ENCODE measurements around the gene LHB.
"Not testable (repeated sequence)": the region's sequence is repeated elsewhere in the genome, so short reads cannot be mapped to it uniquely, and the experiment has no call there.

The LHB gene

DNA sequence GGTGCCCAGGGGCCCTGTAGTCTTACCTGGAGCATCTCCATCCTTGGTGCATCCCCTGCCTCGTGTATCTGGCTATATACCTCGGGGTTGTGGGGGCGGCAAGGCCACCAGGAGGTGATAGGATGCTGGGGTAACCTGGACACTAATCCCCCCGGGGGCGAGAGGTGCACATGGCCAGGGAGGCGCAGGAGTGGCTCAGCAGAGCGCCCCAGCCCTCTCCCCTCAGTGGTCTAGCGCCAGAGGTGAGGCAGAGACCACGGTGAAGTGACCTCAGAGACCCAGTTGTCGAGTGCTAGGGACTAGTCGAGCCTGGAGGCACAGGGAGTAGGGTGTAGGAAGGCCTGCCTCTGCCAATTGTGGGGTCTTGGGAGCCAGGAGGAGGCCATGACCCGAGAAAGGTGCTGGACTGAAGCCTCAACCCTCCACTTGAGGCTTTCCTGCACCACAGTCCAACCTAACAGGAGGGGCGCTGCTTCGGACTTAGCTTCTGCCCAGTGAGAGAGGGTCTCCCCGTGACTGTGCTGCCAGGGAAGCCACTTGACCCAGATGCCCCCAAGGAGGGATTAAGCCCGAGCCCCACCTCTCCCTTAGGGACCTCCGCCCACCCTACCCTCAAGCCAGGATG, at the start of gene LHB:
Gene LHB (minus strand): TSS at position 51 of the 625 bp plus-strand sequence. CDS start 10 bp downstream, at position 41.
- Mint-ChIP-seq H3K4me1 (peaks cover 12% of the 10 kb centered on the region), H3K27me3 (no peaks in the 10 kb centered on the region), H3K9me3 (no peaks in the 10 kb centered on the region), H3K27ac (no peak within 1 kb of the TSS), H3K4me3 (peak within 1 kb of the TSS; percentile 51), H3K36me3 (peaks cover 4% of the 10 kb centered on the region)

DNA sequence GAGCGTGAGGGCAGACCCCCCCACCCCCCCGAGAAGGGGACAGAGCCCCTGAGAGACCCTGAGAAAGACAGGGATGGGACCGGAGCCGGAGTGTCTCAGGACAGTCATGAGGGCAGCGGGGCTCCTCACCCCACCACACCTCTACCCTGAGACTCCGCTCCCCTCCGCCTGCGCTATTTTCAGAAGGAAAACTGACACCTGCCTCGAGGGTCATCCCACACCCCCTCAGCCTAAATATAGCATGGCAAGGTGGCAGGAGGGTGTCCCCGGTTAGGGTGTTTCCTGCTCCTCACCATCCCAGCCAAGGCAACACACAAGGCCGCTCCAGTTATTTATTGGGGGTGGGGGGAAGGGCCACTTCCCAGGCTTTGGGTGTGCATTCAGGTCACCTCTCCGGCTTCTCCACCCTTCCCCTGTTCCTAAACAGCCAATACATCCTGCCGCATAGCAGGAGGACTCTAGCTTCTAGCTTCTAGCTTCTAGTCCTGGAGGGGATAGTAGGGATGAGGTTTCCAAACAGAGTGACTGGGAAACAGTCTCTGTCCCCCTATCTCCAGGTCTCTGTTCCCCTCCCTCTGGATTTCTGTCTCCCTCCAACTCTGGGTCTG, 49.1 kb upstream of the LHB start:
- peaks cover 25% of the 10 kb centered on the region for H3K27me3 Mint-ChIP-seq
- H3K4me1 Mint-ChIP-seq, result no peaks in the 10 kb centered on the region
- peak overlapping the region; percentile 7 for H3K4me3 Mint-ChIP-seq
- peaks cover 8% of the 10 kb centered on the region for H3K36me3 Mint-ChIP-seq
- H3K9me3 Mint-ChIP-seq, result no peaks in the 10 kb centered on the region
- no peak overlapping the region for H3K27ac Mint-ChIP-seq

DNA sequence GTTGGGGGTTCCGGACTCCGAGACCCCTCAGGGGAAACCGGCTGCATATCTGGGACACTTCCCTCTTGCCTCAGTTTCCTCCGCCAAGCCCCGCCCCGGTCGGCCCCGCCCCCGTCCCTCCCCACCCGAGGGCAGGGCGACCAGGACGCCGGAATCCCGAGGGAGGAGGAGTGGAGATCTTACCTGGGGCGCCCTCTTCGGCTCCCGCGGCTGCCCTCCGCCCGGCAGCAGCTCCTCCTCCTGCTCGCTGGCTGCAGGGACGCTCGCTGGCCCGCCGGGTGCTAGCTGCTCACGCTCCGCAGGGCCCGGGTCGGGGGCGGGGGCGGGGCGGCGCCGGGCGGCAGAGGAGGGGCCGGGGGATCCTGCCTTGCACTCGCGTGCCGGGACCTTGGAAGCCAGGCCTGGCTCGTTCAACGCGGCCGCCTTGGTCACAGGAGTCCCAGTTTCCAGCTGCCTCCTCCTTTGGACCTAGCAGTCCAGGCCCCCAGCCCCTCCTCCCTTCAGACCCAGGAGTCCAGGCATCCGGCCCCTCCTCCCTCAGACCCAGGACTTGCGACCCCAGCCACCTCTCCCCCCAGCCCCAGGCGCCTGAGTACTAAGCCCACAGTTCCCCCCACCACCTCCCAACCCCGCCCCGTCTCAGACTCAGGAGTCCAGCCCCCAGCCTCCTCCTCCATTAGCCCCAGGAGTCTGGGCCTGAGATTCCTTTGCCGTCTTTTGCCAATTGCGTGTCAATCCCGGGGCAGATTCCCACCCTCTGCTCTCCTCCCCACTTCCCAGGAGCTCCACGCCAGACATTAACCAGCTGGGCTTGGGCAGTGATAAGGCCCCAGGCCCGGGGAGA, 48.1 kb upstream of the LHB start, which contains the start of gene NTF4:
Gene NTF4 (minus strand): TSS at position 51 of the 844 bp plus-strand sequence. CDS start 2,821 bp downstream, outside the sequence.
- Mint-ChIP-seq H3K4me3 (no peak within 1 kb of the TSS), H3K4me1 (no peaks in the 10 kb centered on the region), H3K36me3 (peaks cover 4% of the 10 kb centered on the region), H3K27me3 (peaks cover 25% of the 10 kb centered on the region), H3K27ac (no peak within 1 kb of the TSS), H3K9me3 (no peaks in the 10 kb centered on the region)

DNA sequence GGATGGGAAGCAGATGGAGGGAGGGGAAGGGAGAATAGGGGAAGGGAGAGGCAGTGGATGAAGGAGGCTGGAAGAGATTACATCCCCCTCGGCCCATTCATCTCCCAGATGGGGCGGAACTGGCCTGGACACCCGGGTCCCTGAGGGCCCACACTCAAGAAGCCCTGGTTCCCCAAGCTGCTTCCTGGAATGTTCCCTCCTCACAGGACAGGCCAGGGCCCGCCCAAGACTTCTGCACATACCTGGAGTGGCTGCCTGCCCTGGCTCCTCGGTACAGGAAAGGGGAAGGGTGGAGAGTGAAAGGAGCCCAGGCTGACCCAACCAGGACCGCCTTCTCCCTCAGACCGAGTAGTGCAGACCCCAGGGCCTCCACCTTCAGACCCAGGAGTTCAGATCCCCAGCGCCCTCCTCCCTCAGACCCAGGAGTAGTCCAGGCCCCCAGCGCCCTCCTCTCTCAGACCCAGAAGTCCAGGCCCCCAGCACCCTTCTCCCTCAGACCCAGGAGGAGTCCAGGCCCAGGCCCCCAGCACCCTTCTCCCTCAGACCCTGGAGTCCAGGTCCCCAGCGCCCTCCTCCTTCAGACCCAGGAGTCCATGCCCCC, 47.2 kb upstream of the LHB start:
- no peaks in the 10 kb centered on the region for H3K36me3 Mint-ChIP-seq
- H3K27ac Mint-ChIP-seq, result no peak overlapping the region
- no peaks in the 10 kb centered on the region for H3K4me1 Mint-ChIP-seq
- H3K9me3 Mint-ChIP-seq, result no peaks in the 10 kb centered on the region
- H3K27me3 Mint-ChIP-seq, result peaks cover 22% of the 10 kb centered on the region
- H3K4me3 Mint-ChIP-seq, result no peak overlapping the region

DNA sequence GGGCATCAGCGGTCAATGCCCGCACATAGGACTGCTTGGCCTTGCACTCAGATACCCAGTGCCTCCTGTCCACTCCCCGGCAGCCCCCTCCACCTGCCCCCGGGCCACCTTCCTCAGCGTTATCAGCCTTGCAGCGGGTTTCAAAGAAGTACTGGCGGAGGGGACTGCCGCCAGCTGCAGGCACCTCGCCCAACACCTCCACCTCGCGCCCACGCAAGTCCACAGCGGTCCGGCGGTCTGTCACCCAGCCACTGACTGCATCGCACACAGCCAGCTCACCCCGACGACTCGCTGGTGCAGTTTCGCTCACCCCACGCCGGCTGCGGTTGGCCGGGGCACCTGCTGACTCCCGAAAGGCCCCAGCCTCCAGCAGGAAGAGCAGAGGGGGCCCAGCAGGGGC, 44.6 kb upstream of the LHB start:
- Mint-ChIP-seq H3K4me3 (no peak overlapping the region), H3K36me3 (no peaks in the 10 kb centered on the region), H3K27me3 (peaks cover 25% of the 10 kb centered on the region), H3K27ac (no peak overlapping the region), H3K9me3 (no peaks in the 10 kb centered on the region), H3K4me1 (peaks cover 15% of the 10 kb centered on the region)

DNA sequence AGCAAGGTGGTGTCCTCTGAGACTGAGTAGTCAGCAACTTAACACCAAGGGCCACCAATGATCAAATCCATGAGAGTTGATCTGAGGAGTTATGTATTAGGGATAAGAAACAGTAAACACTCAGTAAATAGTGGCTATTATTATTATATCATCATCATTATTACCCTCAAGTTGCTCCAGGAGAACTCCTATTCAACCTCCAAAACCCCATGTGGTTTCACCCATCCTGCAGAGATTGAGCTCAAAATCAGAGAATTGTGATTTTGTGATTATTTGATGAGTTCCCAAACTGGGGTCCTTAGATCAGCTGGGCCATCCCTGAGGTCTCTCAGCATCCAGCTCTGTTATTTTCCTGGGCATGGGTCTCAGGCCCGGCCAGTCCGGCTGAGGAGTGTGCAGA, 44.1 kb upstream of the LHB start:
- H3K4me1 Mint-ChIP-seq, result peaks cover 15% of the 10 kb centered on the region
- H3K27me3 Mint-ChIP-seq, result peaks cover 23% of the 10 kb centered on the region
- H3K36me3 Mint-ChIP-seq, result no peaks in the 10 kb centered on the region
- no peaks in the 10 kb centered on the region for H3K9me3 Mint-ChIP-seq
- no peak overlapping the region for H3K27ac Mint-ChIP-seq
- no peak overlapping the region for H3K4me3 Mint-ChIP-seq

DNA sequence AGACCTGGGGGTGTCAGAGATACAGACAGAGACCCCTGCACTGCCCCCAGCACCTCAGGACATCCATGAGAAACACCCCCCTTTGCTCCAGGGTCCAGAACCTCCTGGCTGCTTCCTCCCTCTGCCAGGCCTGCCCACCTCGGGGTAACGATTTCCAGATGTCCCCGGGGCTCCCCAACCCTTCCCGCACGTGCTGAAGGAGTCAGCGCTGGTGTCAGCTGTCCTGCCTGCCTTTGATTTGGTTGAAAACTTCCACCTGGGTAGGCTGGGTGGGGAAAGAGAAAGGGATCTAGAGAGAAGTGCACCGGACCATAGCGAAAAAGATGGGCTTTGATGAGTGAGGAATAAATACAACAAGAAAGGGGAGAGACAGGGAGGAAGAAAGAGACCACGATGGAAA, 42.2 kb upstream of the LHB start:
- Mint-ChIP-seq H3K27ac (peak overlapping the region; percentile 14), H3K27me3 (peaks cover 17% of the 10 kb centered on the region), H3K4me1 (peaks cover 15% of the 10 kb centered on the region), H3K4me3 (no peak overlapping the region), H3K36me3 (no peaks in the 10 kb centered on the region), H3K9me3 (no peaks in the 10 kb centered on the region)

DNA sequence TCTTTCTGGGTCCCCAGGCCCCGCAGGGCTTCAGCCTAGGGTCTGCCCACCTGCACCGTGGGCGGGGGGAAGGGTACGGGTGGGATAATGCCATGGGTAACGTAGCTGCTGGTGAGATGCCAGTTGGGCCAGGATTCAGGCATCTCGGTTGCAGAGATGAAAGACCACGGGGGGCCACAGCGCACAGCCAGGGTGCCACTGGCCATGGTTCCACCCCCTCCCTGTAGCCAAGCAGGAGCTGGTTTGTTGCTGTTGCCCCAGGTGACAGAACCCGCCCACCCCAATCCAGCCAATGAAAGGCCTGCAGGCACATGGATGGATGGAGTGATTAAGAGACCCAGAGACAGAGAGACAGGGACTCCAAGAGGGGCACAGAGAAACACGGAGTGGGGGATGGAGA, 41.7 kb upstream of the LHB start:
- Mint-ChIP-seq H3K4me1 (peaks cover 15% of the 10 kb centered on the region), H3K4me3 (peak overlapping the region; percentile 87), H3K36me3 (no peaks in the 10 kb centered on the region), H3K27ac (no peak overlapping the region), H3K9me3 (no peaks in the 10 kb centered on the region), H3K27me3 (peaks cover 17% of the 10 kb centered on the region)

DNA sequence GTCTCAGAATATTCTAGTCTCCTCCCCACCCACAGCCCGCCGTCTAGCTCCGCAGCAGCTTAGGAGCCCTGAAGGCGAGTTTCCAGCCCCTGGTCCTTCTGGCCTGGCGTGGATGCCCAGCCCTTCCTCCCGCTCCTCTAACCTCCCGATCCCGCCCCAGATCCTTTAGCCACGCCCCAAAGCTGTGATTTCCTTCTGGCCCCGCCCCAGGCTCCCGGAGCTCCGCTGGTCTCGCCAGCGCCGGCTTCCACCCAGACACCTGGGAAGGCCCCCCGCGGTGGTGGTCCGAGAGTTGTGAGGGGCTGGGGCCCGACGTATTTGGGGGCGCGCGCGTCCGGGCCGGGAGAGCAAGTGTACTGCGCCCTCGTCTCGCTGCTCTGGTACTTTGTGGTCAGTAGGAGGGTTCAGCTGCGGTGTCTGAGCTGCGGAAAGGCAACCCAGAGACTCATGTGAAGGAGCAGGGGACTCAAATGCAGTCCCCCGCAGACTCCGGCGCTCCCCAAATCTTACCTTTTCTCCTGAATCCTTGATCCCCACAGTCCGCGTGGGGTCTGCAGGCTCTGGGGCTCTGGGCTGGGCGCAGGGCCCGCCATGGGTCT, 40.8 kb upstream of the LHB start, which contains the start of gene CGB7:
Gene CGB7 (minus strand): TSS at position 114 of the 599 bp plus-strand sequence. CDS start 2,374 bp downstream, outside the sequence.
- peaks cover 15% of the 10 kb centered on the region for H3K4me1 Mint-ChIP-seq
- peaks cover 17% of the 10 kb centered on the region for H3K27me3 Mint-ChIP-seq
- no peaks in the 10 kb centered on the region for H3K9me3 Mint-ChIP-seq
- no peak within 1 kb of the TSS for H3K27ac Mint-ChIP-seq
- H3K4me3 Mint-ChIP-seq, result peak within 1 kb of the TSS; percentile 87
- H3K36me3 Mint-ChIP-seq, result no peaks in the 10 kb centered on the region

DNA sequence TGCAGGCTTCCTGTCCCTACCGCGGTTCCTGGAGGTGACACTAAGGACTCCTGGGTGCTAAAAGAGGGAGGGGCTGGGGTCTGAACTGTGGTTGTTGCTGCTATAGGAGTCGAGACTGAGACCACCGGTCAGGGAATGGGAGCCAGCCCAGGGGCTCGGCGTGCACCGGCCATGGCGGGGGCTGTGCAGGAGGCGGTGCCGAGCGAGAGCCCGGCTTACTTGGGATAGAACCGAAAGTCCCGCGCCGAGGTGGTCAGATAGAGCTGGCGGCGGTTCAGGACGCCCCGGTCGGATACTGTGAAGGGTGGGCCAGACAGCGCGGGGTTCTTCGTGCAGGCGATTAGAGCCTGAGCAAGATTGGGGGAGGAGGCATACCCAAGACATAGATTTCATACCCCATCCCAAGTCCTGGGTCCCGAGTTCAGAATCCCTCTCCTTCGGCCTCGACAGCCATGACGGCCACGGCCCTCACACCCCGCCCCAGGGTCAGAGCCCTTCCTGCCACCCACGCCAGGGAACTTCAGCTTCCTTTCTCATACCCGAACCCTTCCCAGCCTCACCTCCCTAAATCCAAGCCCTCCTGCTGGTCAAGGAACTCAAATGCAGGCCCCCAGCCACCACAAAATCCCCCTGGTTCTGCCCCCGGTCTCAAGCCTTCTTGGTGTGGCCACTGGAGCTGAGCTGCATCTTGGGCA, 40.2 kb upstream of the LHB start:
- H3K27ac Mint-ChIP-seq, result not testable (repeated sequence)
- H3K27me3 Mint-ChIP-seq, result peaks cover 17% of the 10 kb centered on the region

DNA sequence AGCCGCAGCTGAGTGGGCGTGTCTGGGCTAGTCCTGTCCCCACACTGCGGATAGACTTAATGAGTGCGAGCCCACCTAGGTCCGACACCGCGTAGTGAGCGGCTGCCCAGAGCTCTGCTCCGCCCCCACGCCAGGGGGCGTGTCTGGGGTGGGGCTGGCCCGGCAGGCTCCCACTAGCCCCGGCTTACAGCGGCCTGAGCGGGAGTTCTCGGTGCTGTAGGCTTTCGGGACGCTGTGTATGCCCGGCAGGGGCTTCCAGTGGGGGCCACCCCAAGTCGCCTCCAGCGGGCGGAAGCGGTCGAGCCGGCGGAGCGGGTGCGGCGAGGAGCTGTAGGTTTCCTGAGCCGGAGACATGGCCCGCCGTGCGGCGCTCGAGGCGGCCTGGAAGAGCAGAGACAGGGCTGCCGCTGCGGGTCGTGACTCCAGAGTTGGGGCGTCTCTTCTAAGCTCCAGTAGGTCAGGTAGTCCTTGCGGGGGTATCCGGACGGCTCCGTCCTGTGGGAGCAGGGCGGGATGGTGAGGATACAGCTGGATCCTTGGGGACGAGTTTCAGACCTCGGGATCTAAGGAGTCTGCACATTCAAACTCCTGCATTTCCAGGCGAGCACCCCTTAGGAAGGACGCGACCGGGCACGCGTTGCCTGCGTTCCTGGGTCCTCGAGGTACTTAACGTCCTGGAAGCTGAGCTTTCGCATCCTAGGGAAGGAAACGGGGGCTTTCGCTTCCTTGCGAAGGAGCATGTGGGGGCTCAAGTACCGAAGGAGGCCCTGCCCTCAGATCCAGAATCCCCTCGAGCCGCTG, 39.4 kb upstream of the LHB start:
- Mint-ChIP-seq H3K27me3 (peaks cover 17% of the 10 kb centered on the region), H3K9me3 (no peaks in the 10 kb centered on the region), H3K36me3 (no peaks in the 10 kb centered on the region), H3K4me3 (peak overlapping the region; percentile 87), H3K4me1 (peaks cover 15% of the 10 kb centered on the region), H3K27ac (no peak overlapping the region)

More for the DNA sequence above, 40.2 kb upstream of the LHB start:
- H3K4me1 Mint-ChIP-seq, result peaks cover 15% of the 10 kb centered on the region
- not testable (repeated sequence) for H3K9me3 Mint-ChIP-seq, H3K36me3 Mint-ChIP-seq
- H3K4me3 Mint-ChIP-seq, result peak overlapping the region; percentile 87

DNA sequence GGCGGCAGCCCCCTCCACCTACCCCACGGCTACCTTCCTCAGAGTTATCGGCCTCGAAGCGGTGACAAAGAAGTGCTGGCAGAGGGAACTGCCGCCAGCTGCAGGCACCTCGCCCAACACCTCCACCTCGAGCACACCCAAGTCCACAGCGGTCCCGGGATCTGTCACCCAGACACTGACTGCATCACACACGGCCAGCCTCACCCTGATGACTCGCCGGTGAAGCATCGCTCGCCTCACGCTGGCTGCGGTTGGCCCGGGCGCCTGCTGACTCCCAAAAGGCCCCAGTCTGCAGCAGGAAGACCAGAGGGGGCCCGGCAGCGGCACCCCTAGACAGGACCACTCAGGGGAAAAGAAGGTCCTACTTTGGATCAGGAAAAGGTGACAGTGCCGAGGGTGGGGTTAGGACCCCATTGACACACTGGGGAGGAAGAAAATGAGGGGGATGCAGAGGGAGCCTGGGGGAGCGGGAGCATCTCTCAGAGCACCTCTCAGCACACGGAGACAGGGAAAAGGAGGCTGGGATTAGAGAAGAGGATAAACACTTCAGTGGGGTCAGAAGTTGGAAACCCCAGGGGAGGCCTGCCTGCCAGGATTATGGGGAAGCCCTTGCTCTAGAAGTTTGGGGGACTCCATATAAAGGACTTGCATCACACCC, 33.6 kb upstream of the LHB start:
- H3K27me3 Mint-ChIP-seq, H3K36me3 Mint-ChIP-seq, H3K4me1 Mint-ChIP-seq, H3K9me3 Mint-ChIP-seq, H3K4me3 Mint-ChIP-seq: not testable (repeated sequence)
- peak overlapping the region; percentile 72 for H3K27ac Mint-ChIP-seq

DNA sequence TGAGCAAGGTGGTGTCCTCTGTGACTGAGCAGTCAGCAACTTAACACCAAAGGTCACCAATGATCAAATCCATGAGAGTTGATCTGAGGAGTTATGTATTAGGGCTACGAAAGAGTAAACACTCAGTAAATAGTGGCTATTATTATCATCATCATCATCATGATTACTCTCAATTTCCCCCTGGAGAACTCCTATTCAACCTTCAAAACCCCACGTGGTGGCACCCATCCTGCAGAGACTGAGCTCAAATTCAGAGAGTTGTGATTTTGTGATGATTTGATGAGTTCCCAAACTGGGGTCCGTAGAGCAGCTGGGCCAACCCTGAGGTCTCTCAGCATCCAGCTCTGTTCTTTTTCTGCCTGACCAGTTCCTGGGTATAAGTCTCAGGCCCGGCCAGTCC, 32.9 kb upstream of the LHB start:
- not testable (repeated sequence) for H3K9me3 Mint-ChIP-seq, H3K36me3 Mint-ChIP-seq, H3K27me3 Mint-ChIP-seq, H3K27ac Mint-ChIP-seq, H3K4me1 Mint-ChIP-seq, H3K4me3 Mint-ChIP-seq

DNA sequence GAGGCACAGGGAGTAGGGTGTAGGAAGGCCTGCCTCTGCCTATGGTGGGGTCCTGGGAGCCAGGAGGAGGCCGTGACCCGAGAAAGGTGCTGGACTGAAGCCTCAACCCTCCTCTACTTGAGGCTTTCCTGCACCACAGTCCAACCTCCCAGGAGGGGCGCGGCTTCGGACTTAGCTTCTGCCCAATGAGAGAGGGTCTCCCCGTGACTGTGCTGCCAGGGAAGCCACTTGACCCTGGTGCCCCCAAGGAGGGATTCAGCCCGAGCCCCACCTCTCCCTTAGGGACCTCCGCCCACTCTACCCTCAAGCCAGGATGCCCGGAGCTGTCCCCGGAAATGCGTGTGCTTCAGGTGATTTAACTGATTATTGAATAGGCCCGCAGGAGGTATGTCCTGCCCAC, 32.1 kb upstream of the LHB start, which contains the start of gene CGB8:
Gene CGB8 (minus strand): TSS at position 101 of the 400 bp plus-strand sequence. CDS start 372 bp downstream, outside the sequence.
- H3K36me3 Mint-ChIP-seq, H3K9me3 Mint-ChIP-seq, H3K27me3 Mint-ChIP-seq, H3K27ac Mint-ChIP-seq, H3K4me3 Mint-ChIP-seq, H3K4me1 Mint-ChIP-seq: not testable (repeated sequence)
